Central memory CD8-positive, alpha-beta T cell (primary cell): Measurements from ENCODE around the gene NKTR.

ENCODE experiments used
- ATAC-seq: fragments of 150-1000 bp; cut with Tn5 transposase; replicated peaks from 2 replicates; pipeline ENCODE4 v1.10.0; 2022; ENCODE audit warnings: mild to moderate bottlenecking, moderate FRiP score, moderate number of reproducible peaks; ENCODE audit not compliant: poor library complexity, severe bottlenecking; ENCODE audit errors: extremely low read depth
- DNase-seq, 2 donors: peaks; one replicate each; pipeline ENCODE4 v3.0.0; 2021; ENCODE audit warnings: low spot score in 2 of 2
- H3K27ac Mint-ChIP-seq: one replicate; pipeline ENCODE4 v1.8.0; 2022; ENCODE audit warnings: low read depth, mild to moderate bottlenecking, moderate library complexity, mixed read lengths
- H3K27me3 Mint-ChIP-seq: one replicate; pipeline ENCODE4 v1.8.0; 2022; ENCODE audit warnings: mixed read lengths
- H3K36me3 Mint-ChIP-seq: one replicate; pipeline ENCODE4 v1.8.0; 2022; ENCODE audit warnings: mild to moderate bottlenecking, moderate library complexity, mixed read lengths; ENCODE audit not compliant: insufficient read depth
- H3K4me1 Mint-ChIP-seq: one replicate; pipeline ENCODE4 v1.8.0; 2022; ENCODE audit warnings: mixed read lengths
- H3K4me3 Mint-ChIP-seq: one replicate; pipeline ENCODE4 v1.8.0; 2022; ENCODE audit warnings: mild to moderate bottlenecking, moderate library complexity, mixed read lengths
- H3K9me3 Mint-ChIP-seq: one replicate; pipeline ENCODE4 v1.8.0; 2022; ENCODE audit warnings: mixed read lengths

NKTR gene

DNA sequence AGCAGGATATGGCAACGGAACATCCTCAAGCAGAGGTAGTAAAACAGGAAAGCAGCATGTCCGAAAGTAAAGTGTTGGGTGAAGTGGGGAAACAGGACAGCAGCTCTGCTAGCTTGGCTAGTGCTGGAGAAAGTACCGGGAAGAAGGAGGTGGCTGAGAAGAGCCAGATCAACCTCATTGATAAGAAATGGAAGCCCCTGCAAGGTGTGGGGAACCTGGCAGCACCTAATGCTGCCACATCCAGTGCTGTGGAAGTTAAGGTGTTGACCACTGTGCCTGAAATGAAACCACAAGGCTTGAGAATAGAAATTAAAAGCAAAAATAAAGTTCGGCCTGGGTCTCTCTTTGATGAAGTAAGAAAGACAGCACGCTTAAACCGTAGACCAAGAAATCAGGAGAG, 38.7 kb downstream of the NKTR start:
- H3K4me1 Mint-ChIP-seq = peaks cover 7% of the 10 kb centered on the region
- peak; percentile 24 for ATAC-seq
- H3K36me3 Mint-ChIP-seq = peaks cover 34% of the 10 kb centered on the region
- no peak overlapping the region for H3K27ac Mint-ChIP-seq
- DNase-seq = no peak
- H3K4me3 Mint-ChIP-seq = no peak overlapping the region
- H3K9me3 Mint-ChIP-seq = no peaks in the 10 kb centered on the region
- H3K27me3 Mint-ChIP-seq = no peaks in the 10 kb centered on the region

DNA sequence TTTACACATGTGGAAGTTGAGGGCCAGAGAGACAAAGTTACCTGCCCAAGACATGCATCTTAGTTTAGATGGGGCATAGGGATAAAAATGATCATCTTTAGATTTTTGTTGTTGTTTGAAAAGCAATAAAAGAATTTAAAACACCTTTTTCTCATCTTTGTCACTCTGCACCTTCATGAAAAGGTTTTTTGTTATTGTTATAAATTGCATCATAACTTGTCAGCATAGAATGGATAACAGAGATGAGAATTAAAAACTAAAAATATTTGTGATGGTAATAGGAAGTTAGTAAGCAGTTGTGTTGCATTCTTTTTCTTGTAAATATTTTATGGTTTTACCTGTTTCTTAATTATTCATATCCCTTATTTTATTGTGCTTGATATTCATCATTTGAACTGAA, 39.6 kb downstream of the NKTR start:
- H3K27me3 Mint-ChIP-seq = no peaks in the 10 kb centered on the region
- H3K4me3 Mint-ChIP-seq = no peak overlapping the region
- peak overlapping the region; percentile 61 for H3K27ac Mint-ChIP-seq
- H3K36me3 Mint-ChIP-seq = peaks cover 40% of the 10 kb centered on the region
- H3K9me3 Mint-ChIP-seq = no peaks in the 10 kb centered on the region
- ATAC-seq (no peak), DNase-seq (no peak)
- H3K4me1 Mint-ChIP-seq = peaks cover 7% of the 10 kb centered on the region

GRCh38 chr3:42640771-42641370, 40.4 kb downstream of the NKTR start:
- H3K4me3 Mint-ChIP-seq = no peak overlapping the region
- peak overlapping the region; percentile 61 for H3K27ac Mint-ChIP-seq
- H3K9me3 Mint-ChIP-seq = no peaks in the 10 kb centered on the region
- peaks cover 36% of the 10 kb centered on the region for H3K36me3 Mint-ChIP-seq
- peaks cover 7% of the 10 kb centered on the region for H3K4me1 Mint-ChIP-seq
- ATAC-seq (no peak), DNase-seq (no peak)
- no peaks in the 10 kb centered on the region for H3K27me3 Mint-ChIP-seq

- Mint-ChIP-seq H3K9me3 (no peaks in the 10 kb centered on the region), H3K36me3 (peaks cover 39% of the 10 kb centered on the region), H3K4me3 (no peak overlapping the region), H3K4me1 (peaks cover 14% of the 10 kb centered on the region), H3K27me3 (no peaks in the 10 kb centered on the region), H3K27ac (no peak overlapping the region)
- ATAC-seq (no peak), DNase-seq (no peak)
These were observed 47.5 kb downstream of the NKTR start for GRCh38 chr3:42647821-42648459.

DNA sequence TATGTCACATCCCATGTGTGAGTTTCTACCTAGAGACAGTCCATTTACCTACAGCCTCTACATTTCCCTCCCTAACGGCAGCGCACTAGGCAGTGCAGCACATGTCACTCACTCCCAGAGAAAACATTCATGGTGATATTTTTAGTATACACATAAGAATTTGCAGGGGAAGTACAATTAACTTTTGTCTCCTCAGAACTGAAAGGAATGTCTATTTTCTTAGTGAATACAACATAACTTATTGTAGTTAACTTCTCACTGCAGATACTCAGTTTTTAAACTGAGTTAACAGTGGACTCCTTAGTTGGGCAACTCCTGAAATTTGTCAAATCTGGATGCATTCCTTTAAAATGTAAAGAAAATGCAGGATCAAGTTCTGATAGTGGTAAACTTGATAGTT, 48.5 kb downstream of the NKTR start:
- no peak overlapping the region for H3K4me3 Mint-ChIP-seq
- H3K27ac Mint-ChIP-seq = no peak overlapping the region
- no peak for DNase-seq
- no peaks in the 10 kb centered on the region for H3K9me3 Mint-ChIP-seq
- no peak for ATAC-seq
- peaks cover 32% of the 10 kb centered on the region for H3K36me3 Mint-ChIP-seq
- H3K27me3 Mint-ChIP-seq = no peaks in the 10 kb centered on the region
- H3K4me1 Mint-ChIP-seq = peaks cover 23% of the 10 kb centered on the region

DNA sequence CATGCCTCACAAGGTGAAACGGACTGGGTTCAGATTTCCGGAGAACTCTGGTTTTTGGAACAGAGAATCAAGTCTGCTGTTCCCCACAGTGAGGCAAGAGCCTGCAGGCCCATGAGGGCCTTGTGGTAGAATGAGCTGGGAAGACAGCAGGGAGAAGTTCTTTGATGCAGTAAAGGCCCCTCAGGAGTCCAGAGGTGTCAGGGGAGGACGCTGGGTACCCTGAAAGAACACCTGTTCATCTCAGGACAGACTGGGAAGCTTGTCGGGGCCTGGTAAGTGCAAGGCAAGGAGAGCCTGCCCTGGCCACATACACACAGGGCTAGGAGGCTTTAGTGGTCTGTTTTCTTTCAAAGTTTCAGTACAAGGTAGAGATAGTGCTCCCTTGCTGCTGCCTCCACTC, 49.3 kb downstream of the NKTR start:
- H3K27ac Mint-ChIP-seq = no peak overlapping the region
- DNase-seq (no peak), ATAC-seq (no peak)
- H3K9me3 Mint-ChIP-seq = no peaks in the 10 kb centered on the region
- H3K4me3 Mint-ChIP-seq = no peak overlapping the region
- peaks cover 23% of the 10 kb centered on the region for H3K4me1 Mint-ChIP-seq
- no peaks in the 10 kb centered on the region for H3K27me3 Mint-ChIP-seq
- H3K36me3 Mint-ChIP-seq = peaks cover 27% of the 10 kb centered on the region

GRCh38 chr3:42651248-42652091, 51.0 kb downstream of the NKTR start:
- Mint-ChIP-seq H3K9me3 (no peaks in the 10 kb centered on the region), H3K27ac (peak overlapping the region; percentile 19), H3K36me3 (peaks cover 16% of the 10 kb centered on the region), H3K27me3 (no peaks in the 10 kb centered on the region), H3K4me1 (peaks cover 29% of the 10 kb centered on the region), H3K4me3 (no peak overlapping the region)
- ATAC-seq (no peak), DNase-seq (no peak)

GRCh38 chr3:42652251-42652610, 51.7 kb downstream of the NKTR start:
- DNase-seq (no peak), ATAC-seq (no peak)
- H3K4me3 Mint-ChIP-seq = no peak overlapping the region
- H3K27ac Mint-ChIP-seq = peak overlapping the region; percentile 19
- no peaks in the 10 kb centered on the region for H3K9me3 Mint-ChIP-seq
- peaks cover 30% of the 10 kb centered on the region for H3K4me1 Mint-ChIP-seq
- peaks cover 10% of the 10 kb centered on the region for H3K36me3 Mint-ChIP-seq
- H3K27me3 Mint-ChIP-seq = no peaks in the 10 kb centered on the region

- ATAC-seq (no peak), DNase-seq (no peak)
- Mint-ChIP-seq H3K9me3 (no peaks in the 10 kb centered on the region), H3K27me3 (no peaks in the 10 kb centered on the region), H3K27ac (no peak overlapping the region), H3K4me1 (peaks cover 30% of the 10 kb centered on the region), H3K4me3 (peak overlapping the region; percentile 83), H3K36me3 (peaks cover 6% of the 10 kb centered on the region)
These were observed 52.3 kb downstream of the NKTR start for GRCh38 chr3:42652611-42653302.

GRCh38 chr3:42653303-42653559, 52.7 kb downstream of the NKTR start:
- Mint-ChIP-seq H3K27me3 (no peaks in the 10 kb centered on the region), H3K4me1 (peaks cover 30% of the 10 kb centered on the region)

DNA sequence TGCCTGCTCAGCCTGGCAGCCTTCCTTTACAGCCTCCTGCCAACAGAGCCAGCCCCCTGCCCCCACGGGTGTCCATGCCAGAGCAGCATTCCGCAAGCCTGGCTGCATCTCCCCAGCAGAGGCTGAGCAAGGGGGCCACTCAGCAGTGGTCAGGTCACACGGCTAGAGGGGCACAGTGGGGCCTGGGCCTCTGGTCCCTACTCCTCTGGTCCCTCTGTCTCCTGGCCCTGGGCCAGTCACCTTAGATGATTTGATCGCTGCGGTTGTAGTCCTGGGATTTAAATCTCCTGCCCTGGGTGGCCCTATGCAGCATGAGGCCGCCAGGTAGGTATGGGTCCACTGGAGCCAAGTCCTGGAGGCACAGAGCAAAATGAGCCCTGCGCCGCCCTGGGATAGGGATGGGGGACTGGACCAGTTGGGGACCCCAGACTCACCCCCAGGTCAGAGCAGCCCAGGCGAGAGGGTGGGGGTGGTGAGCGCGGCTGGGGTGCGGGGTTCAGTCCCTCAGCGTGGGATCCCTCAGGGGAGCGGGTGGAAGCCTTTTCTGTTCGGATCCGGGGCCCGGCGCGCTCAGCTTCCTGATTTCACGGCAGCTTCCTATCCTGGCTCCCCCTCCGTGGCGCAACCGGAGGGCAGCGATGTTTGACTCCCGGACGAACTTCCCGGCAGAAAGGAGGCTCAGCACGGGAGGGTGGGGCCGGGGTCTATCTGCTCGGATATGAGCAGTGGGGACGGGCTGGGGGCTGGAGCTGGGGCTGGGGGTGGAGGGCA, 53.3 kb downstream of the NKTR start, which contains the start of gene ZBTB47:
ZBTB47 (plus strand) TSS at position 138 of the 771 bp plus-strand sequence. CDS start 4,659 bp downstream, outside the sequence.
- ATAC-seq = peak; percentile 12
- Mint-ChIP-seq H3K4me3 (peak within 1 kb of the TSS; percentile 83), H3K27me3 (no peaks in the 10 kb centered on the region), H3K4me1 (peaks cover 30% of the 10 kb centered on the region), H3K9me3 (no peaks in the 10 kb centered on the region), H3K27ac (no peak within 1 kb of the TSS), H3K36me3 (peaks cover 1% of the 10 kb centered on the region)
- DNase-seq = no peak

More at GRCh38 chr3:42653303-42653559, 52.7 kb downstream of the NKTR start:
- DNase-seq = no peak
- ATAC-seq = no peak
- Mint-ChIP-seq H3K4me3 (peak overlapping the region; percentile 83), H3K36me3 (peaks cover 1% of the 10 kb centered on the region), H3K27ac (no peak overlapping the region), H3K9me3 (no peaks in the 10 kb centered on the region)
